Measurements from ENCODE around the gene MDN1. TPM values are rescaled to one million over a fixed set of nuclear protein-coding genes. Genes with fewer than 3 reads are reported as not detected.

Gene MDN1
- total RNA-seq, 1 donor from 2014 or later = 44.1 TPM

- Mint-ChIP-seq H3K4me1 (ENCODE audit: low read depth) (peaks cover 8% of the 10 kb centered on the region), H3K4me3 (ENCODE audit: low read depth) (no peak overlapping the region), H3K27me3 (no peaks in the 10 kb centered on the region), H3K27ac (no peak overlapping the region), H3K9me3 (ENCODE audit: low read depth) (no peaks in the 10 kb centered on the region), H3K36me3 (ENCODE audit: insufficient read depth) (peaks cover 29% of the 10 kb centered on the region)
- no peak for DNase-seq (ENCODE audit: low spot score, unreplicated experiment)
- TF ChIP-seq, protein P1, sequence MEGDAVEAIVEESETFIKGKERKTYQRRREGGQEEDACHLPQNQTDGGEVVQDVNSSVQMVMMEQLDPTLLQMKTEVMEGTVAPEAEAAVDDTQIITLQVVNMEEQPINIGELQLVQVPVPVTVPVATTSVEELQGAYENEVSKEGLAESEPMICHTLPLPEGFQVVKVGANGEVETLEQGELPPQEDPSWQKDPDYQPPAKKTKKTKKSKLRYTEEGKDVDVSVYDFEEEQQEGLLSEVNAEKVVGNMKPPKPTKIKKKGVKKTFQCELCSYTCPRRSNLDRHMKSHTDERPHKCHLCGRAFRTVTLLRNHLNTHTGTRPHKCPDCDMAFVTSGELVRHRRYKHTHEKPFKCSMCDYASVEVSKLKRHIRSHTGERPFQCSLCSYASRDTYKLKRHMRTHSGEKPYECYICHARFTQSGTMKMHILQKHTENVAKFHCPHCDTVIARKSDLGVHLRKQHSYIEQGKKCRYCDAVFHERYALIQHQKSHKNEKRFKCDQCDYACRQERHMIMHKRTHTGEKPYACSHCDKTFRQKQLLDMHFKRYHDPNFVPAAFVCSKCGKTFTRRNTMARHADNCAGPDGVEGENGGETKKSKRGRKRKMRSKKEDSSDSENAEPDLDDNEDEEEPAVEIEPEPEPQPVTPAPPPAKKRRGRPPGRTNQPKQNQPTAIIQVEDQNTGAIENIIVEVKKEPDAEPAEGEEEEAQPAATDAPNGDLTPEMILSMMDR (IDR thresholded peaks at IDR 0.05; ENCODE audit: unreplicated experiment) = no peak
Measured at GRCh38 chr6:89729818-89730217, 89.8 kb downstream of the MDN1 start.

DNA sequence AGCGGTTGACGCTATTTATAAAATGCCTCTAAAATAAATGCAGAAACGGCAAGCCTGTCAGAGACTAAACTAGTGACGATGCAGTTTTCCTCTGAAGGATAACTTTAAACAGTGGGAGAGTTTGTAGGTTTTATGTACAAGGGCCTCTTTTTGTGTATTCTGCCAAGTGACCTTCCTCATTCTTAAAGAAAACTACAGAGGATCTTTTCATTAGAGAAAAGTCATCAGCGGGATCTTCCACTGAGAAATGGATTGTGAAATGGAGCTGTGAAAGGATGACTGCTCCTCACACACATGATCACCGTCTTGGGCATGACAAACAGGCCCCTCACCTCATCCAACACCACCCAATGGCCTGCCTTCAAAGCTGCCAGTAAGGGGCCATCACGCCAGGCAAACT lies 92.1 kb downstream of the MDN1 start:
- TF ChIP-seq, protein P1 (IDR thresholded peaks at IDR 0.05; ENCODE audit: unreplicated experiment) = no peak
- Mint-ChIP-seq H3K27ac (peak overlapping the region; percentile 27), H3K27me3 (no peaks in the 10 kb centered on the region), H3K4me3 (ENCODE audit: low read depth) (no peak overlapping the region), H3K4me1 (ENCODE audit: low read depth) (peaks cover 6% of the 10 kb centered on the region), H3K36me3 (ENCODE audit: insufficient read depth) (peaks cover 32% of the 10 kb centered on the region), H3K9me3 (ENCODE audit: low read depth) (no peaks in the 10 kb centered on the region)
- DNase-seq (ENCODE audit: low spot score, unreplicated experiment) = no peak

GRCh38 chr6:89724981-89725380 lies 94.6 kb downstream of the MDN1 start:
- no peak for DNase-seq (ENCODE audit: low spot score, unreplicated experiment)
- TF ChIP-seq, protein P1 (IDR thresholded peaks at IDR 0.05; ENCODE audit: unreplicated experiment) = no peak
- H3K27me3 Mint-ChIP-seq = no peaks in the 10 kb centered on the region
- H3K27ac Mint-ChIP-seq = no peak overlapping the region
- no peak overlapping the region for H3K4me3 Mint-ChIP-seq (ENCODE audit: low read depth)
- H3K4me1 Mint-ChIP-seq (ENCODE audit: low read depth) = no peaks in the 10 kb centered on the region
- H3K9me3 Mint-ChIP-seq (ENCODE audit: low read depth) = no peaks in the 10 kb centered on the region
- peaks cover 22% of the 10 kb centered on the region for H3K36me3 Mint-ChIP-seq (ENCODE audit: insufficient read depth)

GRCh38 chr6:89723046-89723445 lies 96.5 kb downstream of the MDN1 start:
- TF ChIP-seq, protein P1 (IDR thresholded peaks at IDR 0.05; ENCODE audit: unreplicated experiment) = no peak
- no peaks in the 10 kb centered on the region for H3K9me3 Mint-ChIP-seq (ENCODE audit: low read depth)
- H3K36me3 Mint-ChIP-seq (ENCODE audit: insufficient read depth) = peaks cover 21% of the 10 kb centered on the region
- DNase-seq (ENCODE audit: low spot score, unreplicated experiment) = no peak
- no peaks in the 10 kb centered on the region for H3K4me1 Mint-ChIP-seq (ENCODE audit: low read depth)
- H3K27me3 Mint-ChIP-seq = no peaks in the 10 kb centered on the region
- H3K4me3 Mint-ChIP-seq (ENCODE audit: low read depth) = no peak overlapping the region
- H3K27ac Mint-ChIP-seq = no peak overlapping the region

GRCh38 chr6:89716532-89716931 lies 103.1 kb downstream of the MDN1 start:
- Mint-ChIP-seq H3K9me3 (ENCODE audit: low read depth) (no peaks in the 10 kb centered on the region), H3K36me3 (ENCODE audit: insufficient read depth) (peaks cover 24% of the 10 kb centered on the region), H3K4me3 (ENCODE audit: low read depth) (no peak overlapping the region), H3K27ac (no peak overlapping the region), H3K27me3 (no peaks in the 10 kb centered on the region), H3K4me1 (ENCODE audit: low read depth) (no peaks in the 10 kb centered on the region)
- no peak for DNase-seq (ENCODE audit: low spot score, unreplicated experiment)
- TF ChIP-seq, protein P1 (IDR thresholded peaks at IDR 0.05; ENCODE audit: unreplicated experiment) = no peak

Measured in progenitor cell of endocrine pancreas (in vitro differentiated cells).